ENCODE measurements around the gene DOLPP1.

The DOLPP1 gene

GRCh38 chr9:129064499-129064908 lies 16.4 kb upstream of the DOLPP1 start:
- no peak overlapping the region for H3K4me3 ChIP-seq (ENCODE audit: low read length)
- no peak for DNase-seq (ENCODE audit: low read depth)
- TF ChIP-seq, protein P1, sequence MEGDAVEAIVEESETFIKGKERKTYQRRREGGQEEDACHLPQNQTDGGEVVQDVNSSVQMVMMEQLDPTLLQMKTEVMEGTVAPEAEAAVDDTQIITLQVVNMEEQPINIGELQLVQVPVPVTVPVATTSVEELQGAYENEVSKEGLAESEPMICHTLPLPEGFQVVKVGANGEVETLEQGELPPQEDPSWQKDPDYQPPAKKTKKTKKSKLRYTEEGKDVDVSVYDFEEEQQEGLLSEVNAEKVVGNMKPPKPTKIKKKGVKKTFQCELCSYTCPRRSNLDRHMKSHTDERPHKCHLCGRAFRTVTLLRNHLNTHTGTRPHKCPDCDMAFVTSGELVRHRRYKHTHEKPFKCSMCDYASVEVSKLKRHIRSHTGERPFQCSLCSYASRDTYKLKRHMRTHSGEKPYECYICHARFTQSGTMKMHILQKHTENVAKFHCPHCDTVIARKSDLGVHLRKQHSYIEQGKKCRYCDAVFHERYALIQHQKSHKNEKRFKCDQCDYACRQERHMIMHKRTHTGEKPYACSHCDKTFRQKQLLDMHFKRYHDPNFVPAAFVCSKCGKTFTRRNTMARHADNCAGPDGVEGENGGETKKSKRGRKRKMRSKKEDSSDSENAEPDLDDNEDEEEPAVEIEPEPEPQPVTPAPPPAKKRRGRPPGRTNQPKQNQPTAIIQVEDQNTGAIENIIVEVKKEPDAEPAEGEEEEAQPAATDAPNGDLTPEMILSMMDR (IDR thresholded peaks at IDR 0.05; ENCODE audit: insufficient read depth, low read depth, low read length, missing control alignments), result no peak

DNA sequence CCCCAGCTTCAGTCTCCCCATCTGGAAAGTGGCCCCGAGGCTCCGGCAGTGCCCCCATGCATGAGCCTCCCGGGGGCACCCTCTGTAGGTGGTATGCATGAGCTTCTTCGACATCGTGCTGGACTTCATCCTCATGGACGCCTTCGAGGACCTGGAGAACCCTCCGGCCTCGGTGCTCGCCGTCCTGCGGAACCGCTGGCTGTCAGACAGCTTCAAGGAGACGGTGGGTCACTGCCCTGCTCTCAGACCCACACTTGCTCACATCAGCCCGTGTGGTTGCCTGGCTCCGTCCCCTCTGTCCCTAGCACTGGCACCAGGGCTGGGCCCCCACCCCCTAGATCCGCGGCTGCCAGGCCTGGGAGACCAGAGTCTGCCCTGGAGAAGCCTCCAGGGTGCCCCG lies 12.8 kb upstream of the DOLPP1 start:
- TF ChIP-seq, protein P1 (IDR thresholded peaks at IDR 0.05; ENCODE audit: insufficient read depth, low read depth, low read length, missing control alignments), result no peak
- no peak for DNase-seq (ENCODE audit: low read depth)
- no peak overlapping the region for H3K4me3 ChIP-seq (ENCODE audit: low read length)

- no peak overlapping the region for H3K4me3 ChIP-seq (ENCODE audit: low read length)
- DNase-seq (ENCODE audit: low read depth), result no peak
- TF ChIP-seq, protein P1 (IDR thresholded peaks at IDR 0.05; ENCODE audit: insufficient read depth, low read depth, low read length, missing control alignments), result no peak
Measured at GRCh38 chr9:129068990-129069861, 11.7 kb upstream of the DOLPP1 start.

GRCh38 chr9:129069862-129070641 lies 10.9 kb upstream of the DOLPP1 start:
- H3K4me3 ChIP-seq (ENCODE audit: low read length), result no peak overlapping the region
- TF ChIP-seq, protein P1 (IDR thresholded peaks at IDR 0.05; ENCODE audit: insufficient read depth, low read depth, low read length, missing control alignments), result no peak
- no peak for DNase-seq (ENCODE audit: low read depth)

DNA sequence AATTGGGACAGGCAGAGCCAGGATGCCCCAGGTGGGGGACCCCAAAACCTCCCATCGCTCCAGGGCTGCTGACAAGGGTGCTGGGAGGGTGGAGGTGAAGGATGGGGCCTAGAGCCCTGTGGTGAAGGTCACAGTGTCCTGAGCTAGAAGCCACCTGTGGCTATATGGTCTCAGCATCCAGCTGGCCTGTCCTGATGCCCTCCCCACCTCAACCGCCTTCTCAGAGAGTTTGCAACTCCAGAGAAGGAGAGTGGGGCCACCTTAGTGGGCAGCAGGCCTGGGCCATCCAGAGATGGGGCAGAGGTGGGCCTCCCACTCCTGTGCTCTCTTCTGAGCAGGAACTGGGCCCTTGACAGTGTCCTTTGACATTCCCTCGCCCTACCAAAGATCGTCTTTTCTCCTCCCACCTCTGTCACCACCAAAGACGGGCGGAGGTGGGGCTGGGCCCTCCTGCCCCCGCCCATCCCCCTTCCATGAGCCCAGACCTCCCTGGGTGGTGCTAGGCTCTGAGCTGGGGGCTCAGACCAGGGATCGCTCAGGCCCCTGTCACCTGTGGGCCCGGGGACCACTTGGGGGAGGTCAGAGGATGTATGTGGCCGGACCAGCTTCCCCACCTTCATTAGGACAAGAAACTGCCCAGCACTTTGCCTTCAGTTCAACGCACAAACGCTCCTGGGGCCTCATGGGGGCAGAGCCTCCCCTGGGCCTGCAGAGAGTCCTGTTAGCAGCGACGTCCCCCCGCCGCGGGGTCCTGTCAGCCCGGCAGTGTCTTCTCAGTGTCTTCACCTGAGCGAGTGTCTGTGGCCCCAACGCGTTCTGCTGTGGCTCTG lies 10.0 kb upstream of the DOLPP1 start:
- DNase-seq (ENCODE audit: low read depth), result no peak
- no peak overlapping the region for H3K4me3 ChIP-seq (ENCODE audit: low read length)
- TF ChIP-seq, protein P1 (IDR thresholded peaks at IDR 0.05; ENCODE audit: insufficient read depth, low read depth, low read length, missing control alignments), result no peak

GRCh38 chr9:129071526-129072126 lies 9.3 kb upstream of the DOLPP1 start:
- TF ChIP-seq, protein P1 (IDR thresholded peaks at IDR 0.05; ENCODE audit: insufficient read depth, low read depth, low read length, missing control alignments), result no peak
- no peak for DNase-seq (ENCODE audit: low read depth)
- H3K4me3 ChIP-seq (ENCODE audit: low read length), result no peak overlapping the region

Data from epithelial cell of esophagus (primary cell).